BE2C (cell line): ENCODE data around the gene LCOR.
"Not testable (repeated sequence)": the region's sequence is repeated elsewhere in the genome, so short reads cannot be mapped to it uniquely, and the experiment has no call there.

Experiments
- DNase-seq: peaks from one replicate; pipeline ENCODE4 v3.0.0-alpha.2; 2020
- H3K27me3 ChIP-seq: fragments of 250-450 bp; sonication (Bioruptor Pico); 2 replicates; pipeline ENCODE4 v1.5.1; 2020; ENCODE audit warnings: mild to moderate bottlenecking
- H3K36me3 ChIP-seq: fragments of 250-450 bp; sonication (Bioruptor Pico); 2 replicates; pipeline ENCODE4 v1.5.1; 2020; ENCODE audit warnings: mild to moderate bottlenecking
- H3K4me1 ChIP-seq: fragments of 250-450 bp; sonication (Bioruptor Pico); 2 replicates; pipeline ENCODE4 v1.5.1; 2020
- H3K4me3 ChIP-seq: 2 replicates; pipeline ENCODE4 v1.5.1; 2011; ENCODE audit warnings: low read depth, low read length
- H3K9me3 ChIP-seq: fragments of 250-450 bp; sonication (Bioruptor Pico); 2 replicates; pipeline ENCODE4 v1.5.1; 2020
- TF ChIP-seq, protein P1 (sequence below): IDR thresholded peaks from 2 replicates; pipeline ENCODE4 v1.5.1; 2012; ENCODE audit warnings: mild to moderate bottlenecking, low read depth, low read length

LCOR gene

DNA sequence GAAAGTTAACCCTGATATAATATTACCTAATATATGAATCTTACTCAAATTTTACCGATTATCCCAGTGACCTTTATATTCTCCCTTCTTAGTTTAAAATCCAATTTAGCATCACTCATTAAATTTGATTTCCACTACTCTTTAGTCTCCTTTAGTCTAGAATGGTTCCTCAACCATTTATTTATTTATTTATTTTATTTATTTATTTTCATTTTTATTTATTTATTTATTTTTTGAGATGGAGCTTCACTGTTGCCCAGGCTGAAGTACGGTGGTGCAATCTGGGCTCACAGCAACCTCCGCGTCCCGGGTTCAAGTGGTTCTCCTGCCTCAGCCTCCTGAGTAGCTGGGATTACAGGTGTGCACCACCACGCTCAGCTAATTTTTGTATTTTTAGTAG, 92.8 kb downstream of the LCOR start:
- H3K27me3 ChIP-seq: no peaks in the 10 kb centered on the region
- H3K9me3 ChIP-seq: no peaks in the 10 kb centered on the region
- H3K36me3 ChIP-seq: no peaks in the 10 kb centered on the region; the same call in 1 of the 2 replicates
- H3K4me1 ChIP-seq: no peaks in the 10 kb centered on the region
- H3K4me3 ChIP-seq: no peak overlapping the region
- TF ChIP-seq, protein P1, sequence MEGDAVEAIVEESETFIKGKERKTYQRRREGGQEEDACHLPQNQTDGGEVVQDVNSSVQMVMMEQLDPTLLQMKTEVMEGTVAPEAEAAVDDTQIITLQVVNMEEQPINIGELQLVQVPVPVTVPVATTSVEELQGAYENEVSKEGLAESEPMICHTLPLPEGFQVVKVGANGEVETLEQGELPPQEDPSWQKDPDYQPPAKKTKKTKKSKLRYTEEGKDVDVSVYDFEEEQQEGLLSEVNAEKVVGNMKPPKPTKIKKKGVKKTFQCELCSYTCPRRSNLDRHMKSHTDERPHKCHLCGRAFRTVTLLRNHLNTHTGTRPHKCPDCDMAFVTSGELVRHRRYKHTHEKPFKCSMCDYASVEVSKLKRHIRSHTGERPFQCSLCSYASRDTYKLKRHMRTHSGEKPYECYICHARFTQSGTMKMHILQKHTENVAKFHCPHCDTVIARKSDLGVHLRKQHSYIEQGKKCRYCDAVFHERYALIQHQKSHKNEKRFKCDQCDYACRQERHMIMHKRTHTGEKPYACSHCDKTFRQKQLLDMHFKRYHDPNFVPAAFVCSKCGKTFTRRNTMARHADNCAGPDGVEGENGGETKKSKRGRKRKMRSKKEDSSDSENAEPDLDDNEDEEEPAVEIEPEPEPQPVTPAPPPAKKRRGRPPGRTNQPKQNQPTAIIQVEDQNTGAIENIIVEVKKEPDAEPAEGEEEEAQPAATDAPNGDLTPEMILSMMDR: no peak
- no peak for DNase-seq

DNA sequence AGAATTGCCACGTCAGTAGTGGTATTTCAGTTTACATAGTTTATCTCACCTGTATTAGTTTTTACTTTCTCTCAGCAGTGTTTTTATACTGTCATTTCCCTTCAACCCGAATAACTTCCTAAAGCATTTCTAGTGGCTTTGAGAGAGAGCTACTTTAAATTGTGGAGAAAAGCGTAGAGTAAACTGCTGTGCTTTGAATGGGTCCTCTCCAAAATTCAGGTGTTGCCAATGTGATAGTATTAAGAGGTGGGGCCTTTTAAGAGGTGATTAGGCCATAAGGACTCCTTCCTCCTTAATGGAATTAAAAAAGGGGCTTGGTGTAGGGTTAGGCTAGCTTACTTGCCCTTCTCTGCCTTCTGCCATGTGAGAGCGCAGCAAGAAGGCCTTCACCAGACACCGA, 98.4 kb downstream of the LCOR start:
- no peak for DNase-seq
- Histone ChIP-seq H3K4me1 (no peaks in the 10 kb centered on the region), H3K4me3 (no peak overlapping the region), H3K27me3 (no peaks in the 10 kb centered on the region), H3K9me3 (no peaks in the 10 kb centered on the region), H3K36me3 (no peaks in the 10 kb centered on the region; the same call in 1 of the 2 replicates)
- TF ChIP-seq, protein P1: no peak

DNA sequence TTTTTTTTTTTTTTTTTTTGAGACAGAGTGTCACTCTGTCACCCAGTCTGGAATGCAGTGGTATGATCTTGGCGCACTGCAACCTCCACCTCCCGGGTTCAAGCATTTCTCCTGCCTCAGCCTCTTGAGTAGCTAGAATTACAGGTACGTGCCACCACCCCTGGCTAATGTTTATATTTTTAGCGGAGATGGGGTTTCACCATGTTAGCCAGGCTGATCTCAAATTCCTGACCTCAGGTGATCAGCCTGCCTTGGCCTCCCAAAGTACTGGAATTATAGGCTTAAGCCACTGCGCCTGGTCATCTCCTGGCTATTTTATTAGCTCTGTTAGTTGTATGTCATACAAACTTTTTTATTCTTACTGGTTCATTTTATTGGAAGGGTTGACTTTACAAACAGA, 103.0 kb downstream of the LCOR start:
- Histone ChIP-seq H3K36me3 (no peaks in the 10 kb centered on the region), H3K9me3 (no peaks in the 10 kb centered on the region), H3K4me3 (no peak overlapping the region), H3K4me1 (no peaks in the 10 kb centered on the region), H3K27me3 (no peaks in the 10 kb centered on the region)
- DNase-seq: no peak
- TF ChIP-seq, protein P1: no peak

DNA sequence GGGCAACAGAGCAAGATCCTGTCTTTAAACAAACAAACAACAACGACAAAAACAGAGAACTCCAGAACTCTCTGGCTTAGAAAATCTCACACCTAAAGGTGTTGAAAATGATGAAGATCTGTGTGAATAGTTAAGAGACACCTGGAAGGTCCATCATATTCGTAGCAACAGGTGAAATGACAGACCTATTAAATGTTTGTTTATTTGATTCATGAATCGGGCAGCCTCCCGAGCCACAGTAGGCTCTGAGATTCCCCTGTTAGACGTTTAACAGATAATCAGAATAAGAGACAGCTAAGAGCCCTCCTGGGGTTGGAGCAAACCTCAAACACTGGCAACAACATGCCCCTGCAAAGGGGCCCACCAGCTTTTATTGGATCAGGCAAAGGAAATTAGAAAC, 103.7 kb downstream of the LCOR start:
- no peaks in the 10 kb centered on the region for H3K4me1 ChIP-seq
- no peak for DNase-seq
- TF ChIP-seq, protein P1: no peak
- no peaks in the 10 kb centered on the region for H3K9me3 ChIP-seq
- H3K4me3 ChIP-seq: no peak overlapping the region
- no peaks in the 10 kb centered on the region for H3K36me3 ChIP-seq
- no peaks in the 10 kb centered on the region for H3K27me3 ChIP-seq

DNA sequence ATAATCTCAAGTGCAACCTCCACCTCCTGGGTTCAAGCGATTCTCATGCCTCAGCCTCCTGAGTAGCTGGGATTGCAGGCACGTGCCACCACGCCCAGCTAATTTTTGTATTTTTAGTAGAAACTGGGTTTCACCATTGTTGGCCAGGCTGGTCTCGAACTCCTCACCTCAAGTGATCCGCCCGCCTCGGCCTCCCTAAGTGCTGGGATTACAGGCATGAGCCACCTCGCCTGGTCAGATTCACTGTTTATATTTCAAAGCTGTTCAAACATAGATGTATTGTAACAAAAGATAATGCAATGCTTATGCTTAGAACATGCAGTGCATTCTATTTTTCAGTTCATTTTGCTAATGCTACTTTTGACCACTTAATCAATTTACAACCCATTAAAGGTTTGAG, 111.1 kb downstream of the LCOR start:
- not testable (repeated sequence) for H3K9me3 ChIP-seq, H3K27me3 ChIP-seq, DNase-seq, H3K36me3 ChIP-seq, H3K4me3 ChIP-seq, H3K4me1 ChIP-seq

DNA sequence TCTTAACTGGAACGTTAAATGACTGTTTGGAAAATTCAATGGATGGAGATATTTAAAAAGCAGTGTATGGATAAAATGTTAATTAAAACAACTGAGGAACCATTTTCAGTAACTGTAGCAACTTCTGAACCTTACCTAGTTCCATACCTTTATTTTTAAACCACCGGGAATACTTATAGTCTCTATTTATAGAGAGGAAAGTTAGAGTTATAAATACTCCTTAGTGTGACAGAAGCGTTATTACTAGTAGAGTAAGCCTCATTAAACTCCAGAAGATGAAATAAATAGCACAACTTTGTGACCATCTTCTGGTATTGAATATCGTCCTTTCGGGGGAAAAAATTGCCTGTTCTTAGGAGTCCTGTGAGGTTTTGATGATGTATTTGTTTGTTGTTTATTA, 114.9 kb downstream of the LCOR start:
- TF ChIP-seq, protein P1: no peak
- 0 out of 2 replicates have a peak, but pooled peaks cover 1% of the 10 kb centered on the region for H3K36me3 ChIP-seq

DNA sequence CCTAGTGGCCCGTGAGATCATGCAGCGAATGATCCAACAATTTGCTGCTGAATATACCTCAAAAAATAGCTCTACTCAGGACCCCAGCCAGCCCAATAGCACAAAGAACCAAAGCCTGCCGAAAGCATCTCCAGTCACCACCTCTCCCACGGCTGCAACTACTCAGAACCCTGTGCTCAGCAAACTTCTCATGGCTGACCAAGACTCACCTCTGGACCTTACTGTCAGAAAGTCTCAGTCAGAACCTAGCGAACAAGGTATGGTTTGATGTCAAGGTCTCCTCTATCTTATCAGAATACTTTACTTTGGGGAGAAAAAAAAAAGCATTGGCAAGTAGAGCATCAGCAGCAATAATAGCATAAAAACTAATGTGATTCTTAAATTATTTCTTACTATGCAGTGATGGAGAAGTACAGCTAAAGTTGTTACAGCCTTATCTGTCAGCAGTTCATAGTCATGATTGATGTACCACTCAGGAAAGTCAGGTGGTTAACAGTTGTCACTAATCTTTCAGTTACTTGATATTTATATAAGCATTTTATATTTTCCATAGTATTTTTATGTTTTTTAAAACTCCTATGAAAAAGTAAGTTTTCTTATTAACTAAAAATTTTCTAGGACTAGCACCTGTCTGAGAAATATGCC, 117.1 kb downstream of the LCOR start:
- DNase-seq: no peak
- Histone ChIP-seq H3K4me3 (no peak overlapping the region), H3K27me3 (no peaks in the 10 kb centered on the region), H3K36me3 (0 out of 2 replicates have a peak, but pooled peaks cover 5% of the 10 kb centered on the region), H3K4me1 (no peaks in the 10 kb centered on the region), H3K9me3 (no peaks in the 10 kb centered on the region)
- TF ChIP-seq, protein P1: no peak

More for the DNA sequence above, 114.9 kb downstream of the LCOR start:
- Histone ChIP-seq H3K4me3 (no peak overlapping the region), H3K9me3 (no peaks in the 10 kb centered on the region), H3K4me1 (no peaks in the 10 kb centered on the region), H3K27me3 (no peaks in the 10 kb centered on the region)
- no peak for DNase-seq
